RPMI7951 (cell line): ENCODE data around the gene POLD4. TPM values are rescaled to one million over a fixed set of nuclear protein-coding genes. Genes with fewer than 3 reads are reported as not detected.

Experiments
- DNase-seq: peaks from one replicate; pipeline ENCODE4 v3.0.0-alpha.2; 2012; ENCODE audit warnings: low read depth
- total RNA-seq: library from RNA; depleted of rRNA; stranded (reverse); fragments of >200 nt; shearing (Covaris generic); gene quantifications from 2 replicates; pipeline ENCODE4 v1.2.3, GENCODE V29; 2014

The POLD4 gene
- total RNA-seq, 1 experiment from 2014 or later: 68.0 TPM

DNA sequence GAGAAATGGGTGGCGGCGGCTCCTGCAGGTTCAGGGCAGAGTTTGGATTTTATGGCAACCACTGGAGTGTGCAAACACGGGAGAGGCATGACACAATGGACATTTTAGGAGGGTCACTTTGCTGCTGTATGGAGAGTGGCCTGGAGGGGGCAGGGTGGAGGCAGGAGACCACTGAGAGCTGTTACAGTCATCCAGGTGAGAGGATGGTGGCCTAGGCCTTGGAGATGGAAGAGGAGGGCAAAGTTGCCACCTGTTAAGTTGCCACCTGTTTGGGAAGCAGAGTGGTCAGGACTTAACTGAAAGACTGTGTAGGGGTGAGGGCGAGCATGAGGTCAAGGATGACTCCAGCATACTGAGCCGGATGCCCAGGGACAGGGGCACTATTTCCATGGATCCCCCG, 36.1 kb upstream of the POLD4 start:
- no peak for DNase-seq

DNA sequence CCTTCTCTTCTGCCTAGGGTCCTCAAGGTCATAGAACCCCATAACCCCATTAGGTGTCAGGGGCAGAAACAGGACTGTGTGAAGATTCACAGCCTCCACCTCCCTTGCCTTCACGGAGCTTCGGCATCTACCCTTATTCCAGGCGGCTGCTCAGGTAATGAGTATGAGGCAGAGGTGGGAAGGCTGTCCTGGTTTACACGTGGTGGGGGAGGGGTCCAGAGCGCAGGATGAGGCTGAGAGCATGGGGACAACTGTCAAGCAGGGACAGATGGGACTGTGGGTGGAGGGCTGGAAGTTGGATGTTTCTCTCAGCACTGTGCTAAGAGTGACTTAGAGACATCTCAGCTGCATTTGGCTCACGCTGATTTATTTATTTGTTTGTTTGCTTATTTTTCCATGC, 34.2 kb upstream of the POLD4 start:
- no peak for DNase-seq

DNA sequence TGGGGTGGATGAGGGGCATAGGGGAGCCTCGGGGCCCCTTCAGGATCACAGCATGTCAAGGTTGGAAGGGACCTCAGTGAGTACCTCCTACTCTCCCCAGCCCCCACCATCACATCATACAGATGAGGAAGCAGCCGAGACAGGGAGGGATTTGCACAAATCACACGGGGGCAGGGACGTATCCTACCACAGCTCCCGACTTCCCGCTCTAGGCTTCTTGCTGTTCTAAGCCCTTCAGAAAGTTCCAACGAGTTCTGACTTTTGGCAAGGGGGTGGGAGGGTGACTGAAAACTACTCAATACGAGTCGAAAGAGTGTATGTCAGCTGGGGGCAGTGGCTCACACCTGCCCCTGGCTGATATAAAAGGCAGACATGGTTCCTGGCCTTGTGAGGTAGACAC, 33.7 kb upstream of the POLD4 start:
- DNase-seq: no peak

DNA sequence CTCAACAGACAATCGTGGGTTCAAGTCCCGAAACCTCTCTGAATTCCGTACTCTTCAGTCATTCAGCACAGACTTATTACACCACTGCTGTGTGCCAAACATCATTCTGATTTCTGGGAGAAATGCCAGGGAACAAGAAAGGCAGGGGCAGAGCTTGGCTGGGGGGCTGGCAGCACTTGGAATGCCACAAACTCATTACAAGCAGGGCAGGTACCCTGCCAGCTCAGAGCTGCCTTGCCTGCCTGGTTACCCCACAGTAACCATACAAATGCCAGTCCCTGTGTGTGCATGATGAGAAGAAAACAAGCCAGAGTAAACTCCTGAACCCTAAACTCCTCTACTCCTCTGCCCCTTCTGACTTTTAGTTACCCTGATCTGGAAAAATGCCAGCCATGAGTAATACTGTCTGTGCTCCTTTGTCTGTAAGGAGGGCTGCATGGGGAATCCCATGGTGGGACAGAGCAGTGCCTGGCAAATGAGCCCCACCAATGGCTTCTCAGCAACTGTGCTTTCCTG, 31.6 kb upstream of the POLD4 start:
- peak; percentile 64 for DNase-seq

DNA sequence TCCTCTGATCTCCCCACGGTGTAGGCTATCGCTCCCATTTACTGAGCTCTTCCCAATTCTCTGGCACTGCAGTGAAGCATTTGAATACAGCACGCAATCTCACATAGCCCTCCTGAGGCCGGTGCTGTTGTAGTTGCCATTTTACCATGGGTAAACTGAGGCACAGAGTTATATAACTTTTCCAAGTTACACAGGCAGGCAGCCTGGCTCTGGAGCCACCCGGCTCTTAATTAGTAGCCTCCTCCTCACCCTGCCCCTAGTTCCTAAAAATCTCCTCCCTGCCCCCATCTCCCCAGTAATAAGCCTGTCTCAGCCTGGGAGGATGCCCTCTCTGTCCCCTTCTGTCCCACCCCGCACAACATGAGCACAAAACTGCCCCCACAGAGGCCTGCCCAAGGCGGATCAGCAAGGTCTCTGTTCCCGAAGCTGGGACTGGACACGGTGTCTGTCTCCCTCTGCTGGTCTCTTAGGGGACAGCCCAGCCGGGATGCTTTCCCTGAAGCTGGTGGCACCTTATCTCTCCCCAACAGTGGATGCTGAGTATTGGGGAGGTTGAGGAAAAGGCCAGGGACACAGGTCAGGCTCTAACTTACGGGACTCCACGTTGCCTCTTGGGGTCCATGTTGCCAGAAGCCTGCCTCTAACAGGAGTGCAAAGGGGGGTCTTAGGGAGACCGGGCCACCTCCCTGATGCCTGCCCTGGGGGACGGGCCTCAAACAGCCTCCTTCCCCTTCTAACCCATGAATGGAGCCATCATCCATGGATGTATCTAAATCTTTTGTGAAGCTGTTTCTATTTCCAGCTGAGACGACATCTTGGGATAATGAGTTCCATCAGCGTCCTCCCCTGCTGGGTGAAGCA, 29.2 kb upstream of the POLD4 start:
- peak; percentile 74 for DNase-seq

DNA sequence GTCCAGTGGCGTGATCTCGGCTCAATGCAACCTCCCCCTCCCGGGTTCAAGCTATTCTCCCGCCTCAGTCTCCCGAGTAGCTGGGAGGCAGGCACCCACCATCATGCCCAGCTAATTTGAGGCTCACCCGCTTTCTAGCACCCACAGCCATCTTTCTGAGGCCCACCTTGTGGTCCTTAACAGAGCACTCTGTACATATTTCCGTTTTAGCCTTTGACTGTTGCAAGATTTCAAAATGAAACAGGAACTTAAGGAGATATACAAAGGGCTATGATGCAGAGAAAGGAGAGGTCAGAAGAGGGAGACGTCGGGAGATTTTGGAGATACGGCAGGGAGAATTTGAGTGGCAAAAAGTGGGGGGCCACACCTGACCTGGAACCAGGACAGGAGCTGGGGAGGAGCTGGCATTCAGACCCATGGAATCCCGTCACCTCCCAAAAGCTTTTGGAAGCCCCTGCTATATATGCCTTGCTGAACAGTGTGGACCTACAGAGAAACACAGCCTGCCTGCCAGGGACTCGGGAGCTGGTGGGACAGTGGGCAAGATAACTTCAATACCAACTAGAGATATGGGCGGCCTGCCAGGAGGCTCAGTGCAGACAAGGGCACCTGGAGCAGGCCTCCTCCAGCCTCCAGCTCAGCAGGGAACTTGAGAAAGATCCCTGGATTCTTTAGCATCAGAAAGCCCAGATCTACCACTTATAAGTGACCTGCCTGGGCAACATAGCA, 28.1 kb upstream of the POLD4 start:
- DNase-seq: no peak

DNA sequence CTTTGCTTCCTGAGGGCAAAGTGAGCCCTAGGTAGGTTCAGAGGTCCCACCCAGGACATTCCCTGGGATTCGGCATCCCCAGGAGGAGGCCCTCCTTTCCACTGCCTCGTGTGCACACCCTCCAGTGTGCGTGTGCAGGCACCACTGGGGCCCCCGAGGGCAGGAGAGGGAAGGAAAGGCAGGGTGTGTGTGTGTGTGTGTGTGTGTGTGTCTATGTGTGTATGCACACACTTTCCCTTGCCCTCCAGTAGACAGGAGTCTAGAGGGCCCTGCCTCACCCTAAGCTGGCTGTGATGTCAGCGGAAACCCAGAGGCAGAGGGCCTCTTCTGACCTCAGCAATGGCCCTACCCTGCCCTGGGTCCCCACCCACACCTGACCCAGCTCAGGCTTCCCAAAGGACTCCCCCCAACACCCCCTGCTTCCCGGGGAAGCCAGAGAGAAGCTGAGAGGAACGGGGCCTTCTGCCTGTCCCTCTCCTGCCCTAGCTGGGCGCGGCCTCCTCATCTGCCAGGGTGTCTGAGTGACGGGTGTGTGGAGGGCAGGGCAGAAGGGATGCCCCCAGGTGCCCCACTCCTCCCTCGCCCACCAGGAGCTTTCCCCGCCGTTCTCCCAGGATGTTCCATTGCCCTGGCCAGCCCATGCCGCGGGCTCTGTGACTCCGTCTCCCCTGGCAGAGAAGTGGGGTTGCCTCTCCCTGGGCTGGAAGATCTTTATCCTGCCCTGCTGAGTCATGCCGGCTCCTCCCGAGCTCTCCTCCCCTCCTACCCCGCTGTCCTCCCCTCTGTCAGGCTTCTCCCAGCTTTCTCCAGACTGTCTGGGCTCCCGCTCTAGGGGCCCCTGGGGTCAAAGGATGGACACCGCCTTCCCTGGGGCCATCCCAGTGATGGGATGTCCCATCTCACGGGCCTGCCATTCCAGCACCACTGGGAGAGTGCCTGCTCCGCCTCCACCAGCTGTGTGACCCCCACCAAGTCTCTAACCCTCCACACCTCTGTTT, 26.0 kb upstream of the POLD4 start:
- DNase-seq: peak; percentile 87

DNA sequence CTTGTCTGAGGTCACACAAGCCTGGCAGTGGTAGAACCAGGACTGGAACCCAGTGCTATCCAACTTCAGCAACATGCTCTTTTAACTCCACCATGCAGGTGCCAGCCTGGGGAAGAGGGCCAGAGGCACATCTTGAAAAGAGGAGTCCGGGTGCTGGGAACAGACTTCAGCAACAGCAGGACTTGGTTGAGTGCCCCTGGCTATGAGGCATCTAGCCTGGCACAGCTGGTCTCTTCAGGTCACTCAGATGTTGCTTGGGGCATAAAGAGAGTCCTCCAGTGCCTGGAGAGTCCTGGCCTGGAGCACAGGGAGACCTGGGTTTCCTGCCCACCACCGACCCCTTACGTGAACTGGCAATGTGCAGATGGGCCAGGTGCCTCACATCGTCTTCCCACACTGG, 25.2 kb upstream of the POLD4 start:
- DNase-seq: no peak

DNA sequence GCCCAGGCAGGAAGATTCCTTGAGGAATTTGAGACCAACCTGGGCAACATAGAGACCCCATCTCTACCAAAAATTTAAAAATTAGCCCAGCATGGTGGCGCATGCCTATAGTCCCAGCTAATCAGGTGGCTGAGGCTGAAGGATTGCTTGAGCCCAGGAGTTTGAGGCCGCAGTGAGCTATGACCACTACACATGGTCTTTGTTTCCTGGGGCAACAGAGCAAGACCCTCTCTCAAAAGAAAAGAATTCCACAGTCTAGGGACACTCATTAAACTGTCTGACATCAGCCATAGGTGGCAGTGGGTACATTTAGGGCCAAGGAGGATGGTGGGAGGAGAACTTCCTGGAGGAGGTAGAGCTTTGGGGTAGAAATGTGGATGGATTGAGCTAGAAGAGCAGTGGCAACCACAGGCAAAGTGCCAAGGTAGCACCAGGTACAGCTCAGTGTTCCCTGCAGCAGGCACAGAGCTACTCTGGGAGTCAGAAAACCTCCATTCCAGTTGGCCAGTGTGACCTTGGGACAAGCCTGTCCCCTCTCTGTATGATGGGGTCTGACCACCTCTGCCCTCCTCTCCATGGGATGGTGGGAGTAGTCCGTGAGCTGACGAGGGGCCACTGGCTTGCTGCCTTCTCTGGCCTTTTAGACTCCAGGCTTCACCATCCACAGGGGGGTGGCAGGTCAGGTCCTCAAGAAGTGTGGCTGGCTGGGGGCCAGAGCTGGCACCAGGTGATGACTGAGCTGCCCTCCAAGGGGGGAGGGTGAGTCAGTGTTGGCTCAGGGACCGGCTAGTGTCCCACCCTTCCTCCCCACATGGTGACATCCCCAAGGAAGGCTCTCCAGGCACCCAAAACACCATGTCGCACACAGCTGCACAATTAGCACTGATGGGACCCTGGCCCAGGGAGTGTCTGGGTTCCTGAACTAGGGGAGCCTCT, 23.8 kb upstream of the POLD4 start:
- no peak for DNase-seq

DNA sequence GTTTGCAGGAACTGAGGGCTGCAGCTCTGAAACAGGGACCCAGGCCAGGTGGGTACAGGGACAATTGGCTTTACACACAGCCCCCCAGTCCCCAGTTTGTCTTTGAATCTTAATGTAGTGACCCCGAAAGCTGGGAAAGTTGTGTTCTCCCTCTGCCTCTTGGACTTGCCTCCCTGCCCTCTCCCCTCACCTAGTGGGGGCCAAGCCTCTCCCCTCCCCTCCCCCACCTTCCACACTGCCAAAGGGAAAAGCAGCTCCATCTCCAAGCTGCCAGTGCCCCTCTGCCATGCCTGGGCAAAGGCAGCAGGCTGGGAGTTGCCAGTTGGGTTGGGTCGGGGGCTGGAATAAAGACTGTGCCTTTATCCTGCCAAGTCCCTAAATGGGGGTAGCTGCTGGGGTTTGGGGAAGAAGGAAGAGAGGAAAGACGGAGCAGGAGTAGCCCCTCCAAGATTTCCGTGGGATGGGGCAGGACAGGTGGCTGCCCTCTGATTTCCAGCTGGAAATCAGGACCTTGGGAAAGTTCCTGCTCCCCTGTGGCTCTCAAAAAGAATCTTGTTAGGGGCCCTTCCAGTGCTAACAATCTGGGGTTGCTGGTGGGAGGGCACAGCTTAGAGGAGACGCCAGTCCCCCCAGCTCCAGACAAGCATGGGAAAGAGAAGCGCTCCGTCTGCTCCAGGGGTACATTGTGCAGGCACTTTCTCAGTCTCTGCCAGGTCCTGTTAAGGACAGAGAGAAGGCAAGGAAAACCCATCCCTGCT, 22.9 kb upstream of the POLD4 start:
- DNase-seq: no peak

DNA sequence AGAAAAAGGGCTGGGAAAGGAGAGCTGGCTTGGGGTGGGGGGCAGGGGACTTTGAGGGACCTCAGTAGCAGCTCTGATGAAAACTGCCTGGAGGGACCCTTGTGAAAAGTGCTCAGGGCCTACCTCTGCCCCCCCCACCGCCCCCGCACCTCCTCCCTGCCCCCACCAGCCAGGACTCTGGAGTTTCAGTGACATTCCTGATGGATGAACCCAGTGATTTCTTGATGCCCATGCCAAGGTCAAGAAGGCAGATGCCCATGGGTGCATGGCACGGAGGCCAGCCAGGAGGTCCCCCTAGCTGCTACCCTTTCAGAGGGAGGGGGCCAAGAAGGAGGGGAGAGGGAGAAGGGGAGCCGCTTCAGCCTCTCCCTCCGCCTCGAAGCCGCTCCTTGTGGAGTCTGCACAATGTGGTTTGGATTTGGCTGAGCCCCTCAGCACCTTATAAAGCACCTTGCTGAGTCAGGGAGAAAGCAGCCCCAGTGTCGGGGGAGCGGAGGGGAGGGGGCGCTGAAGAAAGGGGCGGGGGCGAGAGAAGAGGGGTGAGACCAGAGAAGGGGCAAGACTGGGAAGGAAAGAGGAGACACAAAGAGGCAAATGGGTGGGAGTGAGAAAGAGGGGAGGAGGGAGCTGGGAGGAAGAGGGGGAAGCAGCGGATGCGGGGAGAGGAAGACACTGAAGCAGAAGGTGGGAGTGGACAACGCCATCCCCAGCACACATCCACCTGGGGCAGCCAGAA, 22.1 kb upstream of the POLD4 start:
- DNase-seq: no peak

DNA sequence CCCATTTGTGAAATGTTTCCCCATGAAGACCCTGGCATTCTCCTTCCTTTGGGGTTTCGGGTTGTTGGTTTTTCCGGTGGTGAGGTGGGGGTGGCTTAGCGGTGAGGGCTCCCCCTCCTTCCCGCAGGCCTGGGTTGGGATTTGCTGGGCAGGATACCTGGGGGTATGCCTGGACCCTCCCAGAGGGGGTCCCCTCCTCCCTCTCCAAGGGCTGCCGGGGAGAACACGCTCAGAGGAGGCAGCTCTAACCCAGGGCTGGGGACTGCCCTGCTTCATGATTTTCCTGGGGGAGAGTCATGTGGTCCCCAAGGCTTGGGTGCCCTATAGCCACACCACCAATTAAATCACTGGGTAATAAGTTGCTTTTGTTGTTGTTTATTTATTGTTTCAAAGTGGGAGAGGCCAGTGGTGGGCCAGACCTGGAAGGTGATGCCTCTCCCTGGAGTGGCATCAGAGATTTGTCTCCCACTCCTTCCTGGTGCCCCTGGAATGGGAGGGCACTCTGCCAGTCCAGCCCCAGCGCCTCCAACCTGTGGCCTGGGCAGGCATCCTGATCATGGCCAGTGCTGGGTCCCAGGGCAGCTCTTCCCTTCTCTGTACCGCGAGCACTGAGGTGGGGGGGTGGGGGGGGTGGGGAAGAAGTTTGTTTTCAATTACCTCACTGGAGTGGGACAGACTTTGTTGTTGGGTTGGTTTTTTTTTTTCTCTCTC, 21.4 kb upstream of the POLD4 start:
- DNase-seq: no peak

DNA sequence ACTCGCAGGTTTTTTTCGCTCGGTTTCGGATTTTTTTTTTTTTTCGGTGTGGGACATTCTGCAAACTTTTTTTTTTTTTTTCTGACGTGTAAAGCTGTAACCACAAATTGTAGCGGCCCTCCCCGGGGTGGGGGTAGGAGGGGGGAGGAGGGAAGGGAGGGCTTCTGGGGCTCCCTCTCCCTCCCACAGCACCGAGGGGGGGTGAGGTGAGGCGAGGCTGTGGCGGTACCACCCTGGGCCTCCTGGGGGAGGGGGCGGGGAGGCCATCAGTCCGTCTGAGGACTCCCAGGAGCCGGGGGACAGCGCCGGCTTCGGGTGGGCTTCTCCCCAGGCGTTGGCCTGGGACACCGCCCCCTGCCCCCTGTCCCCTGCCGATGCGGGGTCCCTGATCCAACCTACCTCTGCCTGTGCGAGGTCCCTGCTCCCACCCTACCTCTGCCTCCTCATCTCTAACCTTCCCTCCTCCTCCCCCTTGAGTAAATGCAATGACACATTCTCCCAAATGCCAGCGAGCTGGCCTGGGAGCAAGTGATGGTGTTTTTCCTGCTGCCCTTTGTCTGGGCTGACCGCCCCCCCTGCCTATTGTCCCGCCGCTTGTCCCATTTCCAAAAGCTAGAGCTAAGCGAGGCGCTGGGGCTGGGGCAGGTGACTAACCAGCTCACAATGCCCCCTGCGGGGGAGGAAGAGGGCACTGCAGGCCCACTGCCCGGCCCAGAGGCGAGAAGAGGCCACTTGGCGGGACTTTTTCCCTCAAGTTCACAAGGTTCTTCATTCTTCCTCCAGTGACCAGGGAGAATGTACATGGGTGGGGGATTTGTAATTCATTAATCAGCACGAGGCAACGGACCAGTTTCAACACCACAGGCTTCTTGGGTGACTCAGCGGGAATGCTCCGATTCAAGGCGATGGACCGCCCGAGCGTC, 20.6 kb upstream of the POLD4 start:
- peak; percentile 99 for DNase-seq

DNA sequence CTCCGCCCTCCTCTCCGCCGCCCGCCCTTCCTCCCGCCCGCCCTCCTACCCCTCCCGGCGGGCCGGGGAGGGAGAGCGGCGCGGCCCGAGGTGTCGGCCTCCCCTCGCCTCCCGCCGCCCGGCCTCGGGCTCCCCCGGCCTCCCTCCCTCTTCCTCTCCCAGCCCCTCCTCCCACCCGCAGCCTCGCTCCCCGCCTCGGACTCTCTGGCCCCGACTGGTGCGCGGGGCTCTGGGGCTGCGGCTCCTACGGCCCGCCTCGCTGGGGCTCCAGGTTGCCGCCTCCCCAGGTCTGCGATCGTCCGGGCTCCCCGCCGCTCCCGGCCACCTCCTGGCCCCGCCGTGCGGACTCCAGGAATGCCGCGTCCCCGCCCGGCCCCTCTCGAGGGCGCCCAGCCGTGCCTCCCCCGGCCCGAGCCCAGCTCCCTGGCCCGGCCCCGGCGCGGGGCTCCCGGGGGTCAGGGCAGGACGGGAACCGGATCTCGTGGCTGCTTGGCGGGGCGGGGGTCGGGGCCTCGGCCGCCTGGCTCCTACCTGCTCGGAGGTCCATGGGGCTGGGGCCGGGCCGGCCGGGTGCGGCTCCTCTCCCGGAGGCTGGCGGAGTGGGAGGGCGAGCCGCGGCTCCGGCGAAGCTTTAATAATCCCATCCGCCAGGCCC, 19.8 kb upstream of the POLD4 start, which contains the start of gene CLCF1:
CLCF1 (minus strand) TSS at position 606 of the 655 bp plus-strand sequence; CDS start at position 547, 59 bp downstream.
- DNase-seq: peak; percentile 72

DNA sequence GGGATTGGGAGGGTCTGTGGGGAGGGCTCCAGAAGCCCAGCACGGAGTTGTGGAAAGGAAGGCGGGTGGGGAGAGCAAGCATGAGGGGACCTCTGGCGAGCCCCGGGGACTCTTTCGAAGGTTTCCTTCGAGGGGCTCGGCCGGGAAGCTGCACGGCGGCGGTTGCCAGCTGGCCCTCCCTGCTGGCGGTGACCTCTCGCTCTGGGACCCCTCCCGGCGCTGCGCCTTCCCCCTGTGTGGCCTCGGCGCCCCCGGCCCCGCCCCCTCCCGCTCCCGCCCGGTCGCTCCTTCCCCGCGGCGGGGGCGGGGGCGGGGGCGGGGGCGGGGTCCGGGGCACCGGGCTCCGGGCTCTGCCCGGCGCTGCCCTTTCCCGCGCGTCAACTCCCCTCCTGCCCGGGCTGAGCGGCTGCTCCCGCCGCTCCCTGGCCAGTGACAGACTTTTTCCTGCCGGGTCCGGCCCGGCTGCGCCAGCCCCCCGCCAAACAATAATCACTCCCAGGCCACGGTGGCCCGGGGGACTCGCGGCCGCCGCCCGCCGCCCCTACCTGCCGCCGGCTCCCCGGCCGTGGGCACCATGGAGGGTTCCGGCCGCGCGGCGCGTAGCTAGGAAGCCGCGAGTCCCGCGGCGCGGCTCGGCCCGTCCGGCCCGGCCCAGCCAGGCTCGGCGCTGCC, 19.1 kb upstream of the POLD4 start:
- DNase-seq: no peak

DNA sequence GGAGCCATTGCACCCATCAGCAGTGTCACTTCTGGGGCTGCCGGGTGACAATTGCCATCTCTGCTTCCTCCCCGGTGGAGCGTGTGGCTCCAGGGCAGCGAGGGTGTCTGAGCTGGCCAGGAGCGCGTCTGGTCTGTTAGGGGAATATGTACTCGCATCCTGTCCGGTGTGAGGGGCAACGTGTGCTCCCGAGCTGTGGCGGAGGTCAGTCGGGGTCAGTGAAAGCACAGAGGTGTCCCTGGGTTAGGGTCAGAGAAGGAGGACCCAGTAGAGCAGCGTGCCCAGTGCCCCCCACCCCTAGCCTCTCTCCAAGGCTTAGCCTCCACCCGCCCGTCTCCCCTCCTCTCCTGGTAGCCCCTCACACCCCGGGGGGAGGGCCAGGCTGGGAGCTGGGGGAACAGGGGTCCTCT, 18.6 kb upstream of the POLD4 start:
- DNase-seq: no peak
